ENCODE measurements around the gene CEP131. TPM values are rescaled to one million over a fixed set of nuclear protein-coding genes. Genes with fewer than 3 reads are reported as not detected.

CEP131 gene
- total RNA-seq = 17.9 and 19.7 TPM in 2 replicates
- polyA plus RNA-seq = 5.1 and 5.3 TPM in 2 replicates
- polyA plus RNA-seq (2011; cell fraction: cytosol; rRNA removed) = 3.7 and 5.3 TPM in 2 replicates
- 36.6 and 43.5 TPM in 2 replicates for polyA plus RNA-seq (2011; cell fraction: nucleus; rRNA removed)
- polyA plus RNA-seq (2012) = 7.4 and 10.7 TPM in 2 replicates
- polyA minus RNA-seq = 3.0 and 3.1 TPM in 2 replicates
- 5.9 TPM for polyA minus RNA-seq (2011; cell fraction: cytosol; rRNA and poly(A)+ RNA removed)
- 5.3 and 12.5 TPM in 2 replicates for polyA minus RNA-seq (2011; cell fraction: nucleus; rRNA and poly(A)+ RNA removed)
- percentile 39 among the genes with signal in this experiment for Bru-seq, nascent RNA
- percentile 52 among the genes with signal in this experiment for BruChase-seq, experiment 1, labeled RNA remaining after a 6-hour chase
- percentile 47 among the genes with signal in this experiment for BruChase-seq, experiment 2, labeled RNA remaining after a 2-hour chase
- long read RNA-seq, transcript CEP131-203 (26 exons, 3,543 nt) = major isoform, 5 of 24 reads
- long read RNA-seq, partial matches to known transcripts = 2 of 24 reads
- long read RNA-seq, other reads (novel, unspliced or antisense) = 16 of 24 reads

- CTCF ChIA-PET = interaction anchor here (0.6 to 1.3 kb wide), 4 partner anchors 9 to 80 kb away, joined by 3 to 7 read pairs (median 6); partner anchors contain the start of genes NDUFAF8 and TEPSIN
Observed at GRCh38 chr17:81222906-81223761, at the start of gene CEP131. Gene CEP131, minus strand, starts transcription at chr17:81222965. Its CDS starts 2,909 bp downstream, at chr17:81220056.

More at GRCh38 chr17:81222906-81223761, at the start of gene CEP131:
- Histone ChIP-seq H3K4me3 (replicated peaks in 1 of 3; ENCODE audit: insufficient read depth in 1 of 3, low read depth in 1 of 3, low read length in 3 of 3) (peak within 1 kb of the TSS; percentile 64 to 94 (median 85)), H2AFZ (ENCODE audit: low read depth, low read length) (peak within 1 kb of the TSS; percentile 97), H4K20me1 (replicated peaks; ENCODE audit: control insufficient read depth, extremely low read depth, insufficient read depth, low read length) (no peaks in the 10 kb centered on the region), H3K27me3 (ENCODE audit: control insufficient read depth in 2 of 2, insufficient read depth in 2 of 2, low read length in 2 of 2) (no peaks in the 10 kb centered on the region), H3K79me2 (ENCODE audit: control insufficient read depth, insufficient read depth, low read length) (peaks cover 5% of the 10 kb centered on the region), H3K4me2 (ENCODE audit: insufficient read depth, low read length) (peak within 1 kb of the TSS; percentile 76), H3K9me3 (replicated peaks; ENCODE audit: control insufficient read depth, insufficient read depth, low read length) (no peaks in the 10 kb centered on the region), H3K9ac (replicated peaks; ENCODE audit: extremely low read depth, insufficient read depth, low read length) (peak within 1 kb of the TSS; percentile 83), H3K36me3 (ENCODE audit: control insufficient read depth in 2 of 2, extremely low read depth in 1 of 2, insufficient read depth in 2 of 2, low read length in 2 of 2) (no peaks in the 10 kb centered on the region), H3K27ac (ENCODE audit: insufficient read depth, low read depth, low read length) (no peak within 1 kb of the TSS), H3K4me1 (ENCODE audit: control insufficient read depth, extremely low read depth, insufficient read depth, low read length) (peaks cover 14% of the 10 kb centered on the region), H3K9me1 (replicated peaks; ENCODE audit: control insufficient read depth, extremely low read depth, insufficient read depth, low read length) (no peaks in the 10 kb centered on the region)
- intact Hi-C loops (cut with micrococcal nuclease) = loop anchor here (1.0 to 5.0 kb wide), 3 partner anchors 16 to 191 kb away; partner anchors contain the start of genes NDUFAF8 and TEPSIN
- FAIRE-seq (peak; percentile 99), DNase-seq (ENCODE audit: low read depth, low spot score) (peak; percentile 98)
- TF ChIP-seq FOS (IDR thresholded peaks at IDR 0.05; ENCODE audit: borderline replicate concordance, insufficient read depth, low read length) = no peak
- TF ChIP-seq POLR2AphosphoS5 (IDR thresholded peaks at IDR 0.05; ENCODE audit: insufficient read depth, low read depth, low read length) = peak; percentile 47
- TF ChIP-seq MYC (IDR thresholded peaks at IDR 0.05; ENCODE audit: low read depth, low read length) = no peak
- TF ChIP-seq MAX (IDR thresholded peaks at IDR 0.05; ENCODE audit: insufficient read depth, insufficient read length) = peak; percentile 58
- peak; percentile 62 for TF ChIP-seq POLR2A (IDR thresholded peaks at IDR 0.05; ENCODE audit: low read depth, low read length)
- BruUV-seq (replicated peaks) = no TSS peak
- POLR2A ChIA-PET = interaction anchor here (0.7 to 1.2 kb wide), 2 partner anchors 16 to 207 kb away, joined by 4 to 6 read pairs; partner anchors contain the start of genes NDUFAF8 and TEPSIN
- dilution Hi-C loops (cut with MboI; ENCODE audit: extremely low pct_ligation_motif_present, low sequenced_read_pairs) = no loop called here
